Activated T-cell treated with anti-CD3 and anti-CD28 coated beads, Interleukin-2, amount 50 U/mL, for 24 hours (primary cell): Measurements from ENCODE around the gene TF.

Experiments
- DNase-seq: peaks from one replicate; pipeline ENCODE4 v3.0.0-alpha.2; 2020
- H3K27ac Mint-ChIP-seq: 2 replicates; pipeline ENCODE4 v1.8.0; 2020; ENCODE audit warnings: mild to moderate bottlenecking, mixed read lengths
- H3K27me3 Mint-ChIP-seq: 2 replicates; pipeline ENCODE4 v1.8.0; 2020; ENCODE audit warnings: mixed read lengths
- H3K36me3 Mint-ChIP-seq: 2 replicates; pipeline ENCODE4 v1.8.0; 2020; ENCODE audit warnings: low read depth, mixed read lengths
- H3K4me1 Mint-ChIP-seq: 2 replicates; pipeline ENCODE4 v1.8.0; 2020; ENCODE audit warnings: low read depth, mixed read lengths
- H3K4me3 Mint-ChIP-seq: 2 replicates; pipeline ENCODE4 v1.8.0; 2020; ENCODE audit warnings: mild to moderate bottlenecking, moderate library complexity, mixed read lengths
- H3K9me3 Mint-ChIP-seq: 2 replicates; pipeline ENCODE4 v1.8.0; 2020; ENCODE audit warnings: mixed read lengths

The TF gene

DNA sequence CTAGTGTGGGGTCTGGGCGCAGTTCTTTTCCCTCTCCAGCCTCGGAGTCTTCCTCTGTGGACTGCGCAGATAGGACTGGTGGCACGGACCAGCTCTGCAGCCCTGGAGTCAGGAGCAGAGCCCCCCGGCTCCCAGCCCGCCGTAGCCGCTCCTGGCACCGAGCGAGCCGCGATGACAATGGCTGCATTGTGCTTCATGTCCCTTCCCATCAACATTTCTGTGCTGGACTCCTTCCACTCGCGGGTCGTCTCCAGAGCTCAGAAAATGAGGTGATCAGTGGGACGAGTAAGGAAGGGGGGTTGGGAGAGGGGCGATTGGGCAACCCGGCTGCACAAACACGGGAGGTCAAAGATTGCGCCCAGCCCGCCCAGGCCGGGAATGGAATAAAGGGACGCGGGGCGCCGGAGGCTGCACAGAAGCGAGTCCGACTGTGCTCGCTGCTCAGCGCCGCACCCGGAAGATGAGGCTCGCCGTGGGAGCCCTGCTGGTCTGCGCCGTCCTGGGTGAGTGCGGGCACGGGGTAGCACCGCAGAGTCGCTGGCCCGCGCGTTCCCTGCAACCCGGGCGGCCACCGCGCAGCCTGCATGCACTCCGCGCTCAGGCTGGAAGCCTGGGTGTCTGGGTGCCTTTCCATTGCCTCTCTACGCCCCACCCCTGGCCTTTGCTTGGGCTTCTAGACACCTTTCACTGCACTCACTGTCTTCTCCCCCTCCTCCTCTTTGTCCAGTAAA, at the start of gene TF:
TF (plus strand) TSS at position 413 of the 731 bp plus-strand sequence; CDS start at position 461, 48 bp downstream.
- Mint-ChIP-seq H3K27ac (no peak within 1 kb of the TSS), H3K4me1 (peaks cover 2% of the 10 kb centered on the region), H3K4me3 (no peak within 1 kb of the TSS), H3K9me3 (no peaks in the 10 kb centered on the region), H3K27me3 (peaks cover 48% of the 10 kb centered on the region), H3K36me3 (no peaks in the 10 kb centered on the region)
- no peak for DNase-seq

DNA sequence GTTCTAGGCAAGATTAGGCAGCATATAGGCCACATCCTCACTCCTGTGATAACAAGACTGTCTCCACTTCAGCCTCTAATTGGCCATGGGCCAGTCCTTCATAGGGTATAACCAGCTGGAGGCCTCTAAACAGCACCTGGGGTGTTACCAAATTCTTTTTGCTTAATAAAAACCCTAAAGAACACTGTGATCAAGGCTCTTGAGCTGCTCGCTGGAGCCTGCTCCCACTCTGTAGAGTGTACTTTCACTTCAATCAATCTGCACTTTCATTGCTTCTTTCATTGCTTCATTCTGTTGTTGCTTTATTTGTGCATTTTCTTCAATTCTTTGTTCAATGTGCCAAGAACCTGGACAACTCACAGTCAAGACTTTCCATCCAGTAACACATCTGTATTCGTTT, 48.2 kb upstream of the TF start:
- no peak for DNase-seq
- Mint-ChIP-seq H3K4me1 (no peaks in the 10 kb centered on the region), H3K9me3 (no peaks in the 10 kb centered on the region), H3K36me3 (no peaks in the 10 kb centered on the region), H3K27ac (no peak overlapping the region), H3K27me3 (no peaks in the 10 kb centered on the region), H3K4me3 (no peak overlapping the region)

DNA sequence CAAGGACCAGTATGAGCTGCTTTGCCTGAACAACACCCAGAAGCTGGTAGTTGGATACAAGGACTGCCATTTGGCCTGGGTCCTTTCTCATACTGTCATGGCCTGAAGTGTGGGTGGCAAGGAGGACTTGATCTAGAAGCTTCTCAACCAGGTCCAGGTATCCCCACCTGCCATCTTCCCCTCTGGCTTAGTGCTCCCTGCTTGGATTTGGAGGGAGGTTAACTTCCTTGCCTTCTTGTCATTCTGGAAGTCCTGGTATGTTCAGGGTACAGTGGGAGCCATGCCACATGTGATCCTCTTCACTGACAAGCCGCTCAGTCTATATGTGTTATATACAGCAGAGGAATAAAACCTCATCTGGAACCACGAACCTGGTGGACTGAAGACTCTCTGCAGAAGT, 46.7 kb upstream of the TF start:
- peaks cover 8% of the 10 kb centered on the region for H3K27me3 Mint-ChIP-seq
- H3K36me3 Mint-ChIP-seq = no peaks in the 10 kb centered on the region
- H3K4me1 Mint-ChIP-seq = no peaks in the 10 kb centered on the region
- H3K9me3 Mint-ChIP-seq = no peaks in the 10 kb centered on the region
- no peak for DNase-seq
- no peak overlapping the region for H3K4me3 Mint-ChIP-seq
- no peak overlapping the region for H3K27ac Mint-ChIP-seq

DNA sequence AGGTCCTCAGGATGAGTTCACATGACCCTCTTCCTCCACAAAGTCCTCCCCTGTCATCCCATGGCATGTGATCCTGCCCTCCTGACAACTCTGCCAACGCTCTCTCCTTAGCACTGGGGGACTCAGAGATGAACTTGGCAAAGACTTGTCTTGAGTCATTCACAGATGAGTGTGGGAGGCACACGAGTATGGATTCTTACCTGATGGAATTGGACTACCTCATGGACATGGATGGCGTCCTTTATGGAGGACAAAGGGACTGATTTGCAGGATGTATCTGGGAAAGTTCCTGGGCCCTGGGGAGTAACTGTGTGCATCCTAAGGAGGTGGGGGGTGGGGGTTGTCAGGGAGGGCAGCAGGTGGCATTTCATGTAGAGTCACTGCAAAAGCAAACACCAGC, 46.3 kb upstream of the TF start:
- Mint-ChIP-seq H3K27me3 (peaks cover 8% of the 10 kb centered on the region), H3K4me3 (no peak overlapping the region), H3K4me1 (no peaks in the 10 kb centered on the region), H3K9me3 (no peaks in the 10 kb centered on the region), H3K36me3 (no peaks in the 10 kb centered on the region), H3K27ac (no peak overlapping the region)
- DNase-seq = no peak

DNA sequence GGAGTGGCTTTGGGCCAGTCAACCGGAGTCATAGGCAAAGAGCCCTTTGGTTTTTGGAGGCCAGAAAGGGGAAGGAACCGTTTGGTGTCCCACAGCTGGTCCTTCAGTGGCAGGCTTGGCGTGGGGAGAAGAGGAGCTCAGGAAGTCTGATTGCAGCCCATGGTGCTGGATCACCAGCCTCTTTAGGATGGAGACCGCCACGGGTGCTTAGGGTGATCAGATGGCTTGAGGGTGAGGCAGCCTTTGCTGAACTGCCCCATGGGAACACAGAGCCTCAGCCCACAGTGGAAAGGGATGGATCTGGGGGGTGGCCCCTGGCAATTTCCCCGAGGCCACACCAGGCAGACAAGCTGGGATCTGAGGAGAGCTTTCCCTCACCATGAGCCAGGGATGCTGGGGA, 45.8 kb upstream of the TF start:
- Mint-ChIP-seq H3K27ac (no peak overlapping the region), H3K4me1 (no peaks in the 10 kb centered on the region)

DNA sequence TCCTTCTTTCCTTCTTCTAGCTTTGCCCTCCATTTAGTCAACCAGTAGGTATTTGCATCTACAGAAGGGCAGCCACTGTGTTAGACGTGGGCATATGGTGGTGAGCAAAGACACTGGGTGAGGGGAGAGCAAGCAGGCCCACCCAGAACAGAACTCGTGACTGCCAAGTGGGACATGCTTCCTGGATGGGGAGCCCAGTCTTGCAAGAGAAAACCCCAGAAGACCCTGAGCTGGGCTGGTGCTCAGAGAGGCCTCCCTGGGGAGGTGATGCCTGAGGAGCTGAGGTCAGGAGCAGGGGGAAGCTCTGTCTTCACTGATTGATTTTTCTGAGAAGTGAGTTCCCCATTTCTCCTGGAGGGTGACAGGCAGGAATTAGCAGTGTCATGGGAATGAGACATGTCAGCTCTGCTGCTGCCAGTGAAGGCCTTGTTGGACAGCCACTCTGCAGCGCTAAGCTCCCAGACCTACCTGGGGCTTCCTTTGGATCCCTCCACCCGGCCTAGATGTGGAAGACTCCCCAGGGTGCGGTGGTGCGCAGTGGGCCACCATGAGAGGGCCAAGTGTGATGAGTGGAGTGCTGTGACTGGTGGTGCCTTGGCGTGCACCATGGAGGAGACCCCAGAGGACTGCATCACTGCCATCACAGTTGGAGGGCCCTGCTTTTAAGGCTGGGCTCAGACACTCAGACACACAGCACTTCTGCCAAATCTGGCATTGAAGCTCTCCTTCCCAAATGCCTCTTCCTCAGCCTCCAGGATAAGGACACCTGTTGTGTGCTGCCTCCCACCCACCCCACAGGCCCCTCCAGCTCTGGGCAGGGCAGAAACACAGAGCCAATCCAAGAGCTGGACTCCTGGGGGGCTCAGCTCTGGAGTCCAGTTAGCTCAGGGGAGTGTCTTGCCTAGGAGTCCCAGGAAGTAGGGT, 44.5 kb upstream of the TF start:
- H3K4me3 Mint-ChIP-seq = no peak overlapping the region
- no peak for DNase-seq
- H3K27ac Mint-ChIP-seq = no peak overlapping the region
- H3K36me3 Mint-ChIP-seq = no peaks in the 10 kb centered on the region
- H3K9me3 Mint-ChIP-seq = no peaks in the 10 kb centered on the region
- no peaks in the 10 kb centered on the region for H3K4me1 Mint-ChIP-seq
- peaks cover 8% of the 10 kb centered on the region for H3K27me3 Mint-ChIP-seq

More for the DNA sequence above, 45.8 kb upstream of the TF start:
- Mint-ChIP-seq H3K27me3 (peaks cover 8% of the 10 kb centered on the region), H3K4me3 (no peak overlapping the region), H3K36me3 (no peaks in the 10 kb centered on the region), H3K9me3 (no peaks in the 10 kb centered on the region)
- no peak for DNase-seq

DNA sequence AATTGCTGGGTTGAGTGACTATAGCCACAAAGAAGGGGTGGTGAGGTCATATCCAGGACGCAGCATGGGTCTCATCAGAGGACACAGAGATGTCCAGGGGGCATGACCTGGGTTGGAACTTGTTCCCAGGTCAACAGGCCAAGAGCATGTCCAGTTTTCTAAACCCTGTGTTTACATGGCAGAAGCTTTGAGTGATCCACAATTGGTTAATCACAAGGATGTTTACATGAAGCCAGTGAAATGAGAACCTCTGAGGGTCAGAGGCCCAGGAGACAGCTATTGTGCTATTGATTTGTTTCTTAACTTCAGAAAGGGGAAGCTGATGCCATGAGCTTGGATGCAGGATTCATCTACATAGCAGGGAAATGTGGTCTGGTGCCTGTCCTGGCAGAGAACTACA, 42.3 kb upstream of the TF start:
- peaks cover 8% of the 10 kb centered on the region for H3K27me3 Mint-ChIP-seq
- H3K4me3 Mint-ChIP-seq = no peak overlapping the region
- H3K4me1 Mint-ChIP-seq = no peaks in the 10 kb centered on the region
- H3K36me3 Mint-ChIP-seq = no peaks in the 10 kb centered on the region
- no peak overlapping the region for H3K27ac Mint-ChIP-seq
- no peak for DNase-seq
- H3K9me3 Mint-ChIP-seq = no peaks in the 10 kb centered on the region

DNA sequence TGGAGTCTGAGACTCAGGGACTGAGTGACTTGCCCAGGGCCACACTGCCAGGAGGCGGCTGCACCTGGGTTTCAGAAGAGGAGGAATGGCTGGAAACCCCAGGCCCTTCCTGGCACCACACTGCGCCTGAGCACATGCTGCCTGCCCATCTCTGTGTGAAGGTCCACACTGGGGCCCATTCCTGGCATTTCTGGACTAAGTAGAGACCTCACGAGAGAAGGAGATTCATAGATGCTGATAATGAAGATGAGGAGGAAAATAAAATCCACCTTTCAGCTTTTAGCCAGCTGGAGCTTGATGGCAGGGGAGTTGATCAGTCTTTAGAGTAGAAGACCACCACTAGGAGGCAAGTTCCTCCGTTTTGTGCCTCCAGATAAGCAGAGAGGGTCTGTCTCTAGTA, 40.2 kb upstream of the TF start:
- DNase-seq = no peak
- no peak overlapping the region for H3K4me3 Mint-ChIP-seq
- H3K36me3 Mint-ChIP-seq = no peaks in the 10 kb centered on the region
- H3K9me3 Mint-ChIP-seq = no peaks in the 10 kb centered on the region
- no peaks in the 10 kb centered on the region for H3K4me1 Mint-ChIP-seq
- no peak overlapping the region for H3K27ac Mint-ChIP-seq
- H3K27me3 Mint-ChIP-seq = peaks cover 8% of the 10 kb centered on the region

DNA sequence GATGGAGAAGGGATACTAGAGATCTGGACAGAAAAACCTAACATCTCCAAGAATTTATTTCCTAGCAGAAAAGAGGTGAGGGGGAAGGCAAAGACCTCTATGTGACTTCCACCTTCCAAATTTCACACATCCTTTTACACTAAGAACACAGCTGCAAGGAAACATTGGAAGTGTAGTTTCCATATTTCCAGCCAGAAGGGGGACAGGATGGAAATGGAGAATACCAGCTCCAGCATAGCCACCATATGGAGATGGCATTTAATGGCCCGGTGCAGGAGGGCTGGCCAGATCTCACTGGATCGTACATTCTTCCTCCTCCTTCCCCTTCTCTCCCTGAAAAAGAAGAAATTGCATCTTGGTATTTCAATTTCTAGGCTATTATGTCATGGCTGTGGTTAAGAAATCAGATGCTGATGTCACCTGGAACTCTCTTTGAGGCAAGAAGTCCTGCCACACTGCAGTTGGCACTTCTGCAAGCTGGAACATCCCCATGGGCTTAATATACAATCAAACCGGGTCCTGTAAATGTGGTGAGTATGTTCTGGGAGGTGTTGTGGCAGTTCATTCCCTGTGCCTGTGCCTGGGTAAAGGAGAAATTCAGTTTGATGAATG, 36.9 kb upstream of the TF start:
- no peaks in the 10 kb centered on the region for H3K4me1 Mint-ChIP-seq
- H3K27me3 Mint-ChIP-seq = peaks cover 3% of the 10 kb centered on the region
- H3K27ac Mint-ChIP-seq = no peak overlapping the region
- H3K9me3 Mint-ChIP-seq = no peaks in the 10 kb centered on the region
- H3K36me3 Mint-ChIP-seq = no peaks in the 10 kb centered on the region
- no peak for DNase-seq
- H3K4me3 Mint-ChIP-seq = no peak overlapping the region

DNA sequence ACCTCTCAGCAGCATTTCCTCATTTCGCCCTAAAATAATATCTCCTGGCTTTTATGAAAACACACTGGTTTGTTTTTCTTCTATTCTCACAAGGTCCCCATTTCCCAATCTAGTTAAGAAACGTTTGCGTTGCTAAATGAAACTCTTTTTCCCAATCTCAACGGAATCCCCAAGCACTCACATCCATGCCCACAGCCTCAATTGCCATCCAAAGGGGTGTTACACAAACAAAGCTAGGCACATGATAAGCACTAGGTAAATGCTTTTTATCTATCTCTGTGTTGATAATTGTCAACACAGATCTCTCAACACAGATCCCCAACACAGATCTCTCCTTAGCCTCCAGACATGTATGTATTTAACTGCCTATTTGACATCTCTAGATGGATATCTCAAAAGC, 35.2 kb upstream of the TF start:
- DNase-seq = no peak
- Mint-ChIP-seq H3K9me3 (no peaks in the 10 kb centered on the region), H3K4me1 (no peaks in the 10 kb centered on the region), H3K36me3 (no peaks in the 10 kb centered on the region), H3K27me3 (no peaks in the 10 kb centered on the region), H3K4me3 (no peak overlapping the region), H3K27ac (no peak overlapping the region)

DNA sequence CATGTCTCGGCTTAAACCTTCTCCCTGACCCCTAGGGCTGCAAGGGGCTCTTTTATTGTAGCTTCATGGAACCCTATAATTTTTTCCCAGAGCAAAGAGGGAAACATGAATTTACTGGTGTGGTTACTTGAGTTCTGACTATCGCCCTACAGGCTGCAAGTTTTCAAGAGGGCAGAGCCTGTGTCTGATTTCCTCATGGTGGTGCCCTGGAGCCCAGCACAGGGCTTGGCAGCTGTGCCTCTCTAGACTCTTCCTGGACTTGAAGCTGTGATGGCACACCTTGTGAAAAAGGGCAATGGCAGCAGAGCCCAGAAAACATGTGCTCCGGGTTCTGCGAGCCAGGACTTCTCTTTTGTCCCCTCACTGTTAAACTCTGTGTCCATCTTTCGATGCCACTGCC, 34.2 kb upstream of the TF start:
- H3K4me3 Mint-ChIP-seq = no peak overlapping the region
- no peaks in the 10 kb centered on the region for H3K36me3 Mint-ChIP-seq
- H3K27me3 Mint-ChIP-seq = no peaks in the 10 kb centered on the region
- H3K27ac Mint-ChIP-seq = no peak overlapping the region
- DNase-seq = no peak
- no peaks in the 10 kb centered on the region for H3K4me1 Mint-ChIP-seq
- H3K9me3 Mint-ChIP-seq = no peaks in the 10 kb centered on the region

DNA sequence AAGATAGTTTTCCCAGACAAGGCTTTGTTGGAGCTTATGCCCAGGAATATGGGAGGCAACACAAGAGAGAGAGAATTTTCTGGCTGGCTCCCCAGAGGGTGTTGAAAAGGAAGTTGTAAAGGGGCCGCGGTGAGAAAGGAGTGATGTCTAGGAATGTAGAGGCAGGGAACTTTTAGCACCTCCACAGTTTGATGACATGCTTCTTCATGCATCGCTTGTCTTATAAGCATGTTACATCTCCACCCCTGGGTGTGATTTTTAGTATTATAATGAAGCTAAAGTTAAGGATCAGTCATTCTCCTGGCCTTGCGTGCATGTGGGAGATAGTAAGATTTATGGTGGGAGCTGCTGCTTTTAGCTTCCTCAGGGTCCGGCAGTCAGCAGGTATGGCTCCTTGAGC, 32.8 kb upstream of the TF start:
- H3K4me3 Mint-ChIP-seq = no peak overlapping the region
- no peak overlapping the region for H3K27ac Mint-ChIP-seq
- H3K9me3 Mint-ChIP-seq = no peaks in the 10 kb centered on the region
- H3K27me3 Mint-ChIP-seq = no peaks in the 10 kb centered on the region
- H3K36me3 Mint-ChIP-seq = no peaks in the 10 kb centered on the region
- H3K4me1 Mint-ChIP-seq = no peaks in the 10 kb centered on the region
- no peak for DNase-seq

DNA sequence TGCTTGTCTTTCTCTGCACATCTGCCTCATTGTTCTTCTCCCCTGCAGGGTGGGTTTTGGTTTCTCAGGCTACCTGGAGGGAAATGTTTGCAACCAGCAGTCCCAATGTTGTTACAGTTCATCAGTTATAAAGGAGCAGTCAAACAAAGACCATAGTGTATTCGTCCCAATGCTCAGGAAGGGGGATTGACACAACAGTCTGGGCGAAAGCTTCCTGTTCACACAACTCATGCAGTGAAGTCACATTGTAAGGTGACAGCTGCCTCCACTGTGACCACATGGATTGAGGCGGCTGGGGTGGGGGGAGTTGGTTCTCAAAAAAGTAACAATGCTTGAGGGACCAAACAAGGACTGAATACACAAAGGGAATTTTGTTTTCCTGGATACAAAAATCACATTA, 28.8 kb upstream of the TF start:
- DNase-seq = no peak
- Mint-ChIP-seq H3K36me3 (no peaks in the 10 kb centered on the region), H3K9me3 (peaks cover 6% of the 10 kb centered on the region), H3K4me3 (no peak overlapping the region), H3K4me1 (no peaks in the 10 kb centered on the region), H3K27me3 (peaks cover 3% of the 10 kb centered on the region), H3K27ac (no peak overlapping the region)

DNA sequence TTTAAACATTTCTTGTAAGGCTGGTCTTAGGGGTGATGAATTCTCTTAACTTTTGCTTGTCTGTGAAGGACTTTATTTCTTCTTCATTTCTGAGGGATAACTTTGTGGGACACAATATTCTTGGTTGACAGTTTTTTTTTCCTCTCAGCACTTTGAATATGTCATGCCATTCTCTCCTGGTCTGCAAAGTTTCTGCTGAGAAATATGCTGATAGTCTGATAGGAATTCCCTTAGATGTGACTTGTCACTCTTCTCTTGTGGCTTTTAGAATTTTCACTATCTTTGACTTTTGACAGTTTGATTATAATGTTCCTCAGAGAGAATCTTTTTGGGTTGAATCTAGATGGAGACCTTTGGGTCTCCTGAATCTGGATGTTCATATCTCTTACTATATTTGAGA, 23.3 kb upstream of the TF start:
- no peaks in the 10 kb centered on the region for H3K36me3 Mint-ChIP-seq
- no peak overlapping the region for H3K4me3 Mint-ChIP-seq
- no peaks in the 10 kb centered on the region for H3K4me1 Mint-ChIP-seq
- peaks cover 3% of the 10 kb centered on the region for H3K27me3 Mint-ChIP-seq
- H3K27ac Mint-ChIP-seq = no peak overlapping the region
- DNase-seq = no peak
- H3K9me3 Mint-ChIP-seq = peaks cover 18% of the 10 kb centered on the region

DNA sequence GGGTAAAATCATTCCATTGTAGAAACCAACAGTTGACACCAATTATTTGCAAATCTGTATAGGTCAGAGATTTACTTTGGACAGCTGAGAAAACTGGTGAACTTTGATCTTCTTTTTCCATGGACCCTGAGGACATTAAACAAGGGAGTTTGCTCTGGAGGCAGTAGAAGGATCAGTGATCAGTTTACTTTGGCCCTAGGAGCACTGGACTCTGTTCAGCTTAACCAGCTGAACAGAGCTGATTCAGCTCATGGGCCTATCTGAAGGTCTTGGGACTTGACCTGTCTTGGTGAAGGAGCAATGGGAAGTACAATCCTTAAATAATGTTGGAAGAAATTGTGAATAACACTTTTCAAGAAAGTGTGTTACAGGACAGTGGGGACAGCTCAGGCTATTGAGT, 15.2 kb upstream of the TF start:
- Mint-ChIP-seq H3K4me3 (no peak overlapping the region), H3K36me3 (peaks cover 2% of the 10 kb centered on the region), H3K27me3 (peaks cover 45% of the 10 kb centered on the region), H3K9me3 (peaks cover 3% of the 10 kb centered on the region), H3K4me1 (no peaks in the 10 kb centered on the region), H3K27ac (no peak overlapping the region)
- DNase-seq = no peak
